NCI-H2227 (cell line): ENCODE results near the gene OR52I2.
A peak's percentile ranks its signal among the peaks of the same experiment; 100 is the strongest.

ENCODE experiments used
- DNase-seq: peaks from one replicate; lab custom pipeline; 2025; ENCODE audit not compliant: unreplicated experiment; lab: John Stamatoyannopoulos, UW

Gene OR52I2

GRCh38 chr11:4581443-4581842, at the start of gene OR52I2:
Gene OR52I2, plus strand, starts transcription at chr11:4581743.
- DNase-seq: no peak

- DNase-seq: peak; percentile 51
Observed at GRCh38 chr11:4539603-4540219, 41.8 kb upstream of the OR52I2 start.

DNA sequence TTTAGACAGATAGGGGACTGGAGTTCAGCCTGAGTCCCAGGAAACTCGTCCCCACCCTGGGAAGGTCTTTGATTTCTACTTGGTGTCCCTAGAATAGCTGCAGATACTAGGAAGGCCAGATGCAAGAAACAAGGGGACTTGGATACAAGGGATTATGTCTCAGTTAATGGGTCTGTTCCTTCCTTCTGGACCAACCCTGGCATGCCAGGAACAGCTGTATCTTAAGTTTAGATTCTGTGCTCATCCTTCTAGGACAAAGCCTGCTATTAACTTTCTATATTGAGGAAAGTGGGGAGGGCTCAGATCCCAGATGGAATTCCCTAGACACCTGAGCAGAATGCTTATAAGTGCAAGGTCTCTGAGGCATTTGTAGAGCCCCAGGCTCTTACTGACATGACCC, 40.5 kb upstream of the OR52I2 start:
- no peak for DNase-seq

DNA sequence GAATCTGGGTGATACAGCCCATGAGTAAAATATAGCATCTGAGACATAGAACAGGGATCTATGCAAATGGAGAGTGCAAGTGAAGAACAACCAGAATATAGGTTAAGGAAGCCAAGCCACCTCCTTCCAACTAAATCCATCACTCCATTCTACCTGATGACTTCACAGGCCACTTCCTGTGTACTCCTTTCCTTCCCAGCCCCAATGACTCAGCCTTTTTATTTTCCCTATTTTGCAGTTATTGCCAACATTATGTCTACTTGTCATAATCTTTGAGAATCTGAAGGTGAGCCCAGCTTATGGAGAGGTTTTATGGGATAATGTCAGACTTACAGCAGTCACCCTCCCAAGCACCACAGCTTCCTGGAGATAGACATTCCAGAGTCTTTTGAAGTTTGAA, 38.0 kb upstream of the OR52I2 start:
- no peak for DNase-seq

DNA sequence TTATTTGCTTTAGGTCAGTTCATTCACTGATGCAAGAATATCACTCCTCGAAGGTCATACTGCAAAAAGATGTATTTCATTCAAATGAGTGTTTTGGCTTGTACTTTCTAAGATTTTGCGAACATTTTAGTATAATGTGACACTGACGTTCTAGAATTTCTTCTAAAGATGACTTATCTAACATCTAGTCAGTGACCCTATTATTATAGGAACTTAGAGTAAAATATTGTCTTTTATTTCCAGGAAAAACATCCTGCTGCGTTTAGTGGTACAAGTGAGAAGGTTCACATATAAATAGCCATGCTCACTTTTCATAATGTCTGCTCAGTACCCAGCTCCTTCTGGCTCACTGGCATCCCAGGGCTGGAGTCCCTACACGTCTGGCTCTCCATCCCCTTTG, 36.7 kb upstream of the OR52I2 start, which contains the start of gene OR52M1:
OR52M1 (plus strand) TSS at position 301 of the 400 bp plus-strand sequence; CDS start at position 301, 0 bp downstream.
- no peak for DNase-seq

- no peak for DNase-seq
Observed at GRCh38 chr11:4546878-4547277, 34.7 kb upstream of the OR52I2 start.

GRCh38 chr11:4547416-4547815, 34.1 kb upstream of the OR52I2 start:
- DNase-seq: no peak

GRCh38 chr11:4551346-4551979, 30.1 kb upstream of the OR52I2 start:
- no peak for DNase-seq

GRCh38 chr11:4559527-4560440, 21.8 kb upstream of the OR52I2 start:
- DNase-seq: no peak

GRCh38 chr11:4560467-4560866, 21.1 kb upstream of the OR52I2 start:
- no peak for DNase-seq

- DNase-seq: no peak
Observed at GRCh38 chr11:4565371-4565770, 16.2 kb upstream of the OR52I2 start.

- DNase-seq: no peak
Observed at GRCh38 chr11:4569075-4569474, 12.5 kb upstream of the OR52I2 start.

DNA sequence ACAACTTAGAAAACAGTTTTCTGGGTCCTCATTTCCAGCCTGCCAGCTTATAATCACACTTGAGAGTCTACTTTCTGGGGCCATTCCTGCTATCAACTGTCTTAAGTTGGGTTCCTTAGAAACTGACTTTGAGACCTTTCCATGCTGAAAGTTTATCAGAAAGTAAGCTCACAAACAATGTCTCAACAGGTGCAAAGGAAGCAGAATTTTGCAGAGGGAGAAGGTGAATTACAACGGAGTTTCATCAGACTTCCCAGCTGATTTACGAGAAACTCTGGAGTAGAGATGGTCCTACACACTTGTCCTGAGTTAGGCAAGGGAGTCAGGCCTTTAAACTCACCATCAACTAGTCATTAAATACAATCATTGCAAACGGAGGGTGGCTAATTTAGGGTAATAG, 4.7 kb upstream of the OR52I2 start:
- no peak for DNase-seq

GRCh38 chr11:4577761-4578160, 3.8 kb upstream of the OR52I2 start:
- no peak for DNase-seq

DNA sequence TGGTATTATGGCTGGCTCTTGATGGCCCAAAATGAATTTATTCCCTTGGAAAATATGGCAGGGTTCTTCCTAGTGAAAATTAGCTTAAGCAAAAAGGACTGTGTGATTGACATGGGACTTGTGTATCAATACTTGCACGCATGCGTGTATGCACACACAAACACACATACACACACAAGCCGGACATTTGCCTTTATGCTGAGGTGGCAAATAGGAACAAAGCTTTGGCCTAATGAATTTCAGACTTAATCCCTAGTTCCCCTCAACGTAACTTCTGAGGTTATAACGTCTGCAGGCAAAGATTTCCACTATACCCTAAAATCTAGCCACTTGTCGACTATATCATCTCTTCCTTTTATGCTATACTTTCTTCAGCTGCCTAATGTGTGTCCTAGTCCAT, 2.9 kb upstream of the OR52I2 start:
- no peak for DNase-seq

DNA sequence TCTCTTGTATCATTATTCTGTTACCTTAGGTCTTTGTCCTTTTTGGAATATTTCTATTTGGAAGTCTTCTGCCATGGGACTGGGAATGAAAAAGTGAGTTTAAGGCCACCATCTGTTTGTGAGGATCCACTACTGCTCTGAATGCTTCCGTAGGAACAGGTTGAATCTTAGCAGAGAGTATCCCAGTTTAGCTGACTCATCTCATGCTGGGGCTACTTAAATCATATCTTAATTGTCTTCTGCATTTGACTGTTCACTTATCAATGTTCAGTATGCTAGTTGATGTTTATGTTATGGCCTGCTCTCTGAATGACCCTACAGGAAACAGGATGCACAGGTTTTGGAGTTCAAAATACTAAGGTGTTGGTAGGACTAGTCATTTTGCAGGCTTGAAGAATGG, 1.4 kb upstream of the OR52I2 start:
- DNase-seq: no peak

DNA sequence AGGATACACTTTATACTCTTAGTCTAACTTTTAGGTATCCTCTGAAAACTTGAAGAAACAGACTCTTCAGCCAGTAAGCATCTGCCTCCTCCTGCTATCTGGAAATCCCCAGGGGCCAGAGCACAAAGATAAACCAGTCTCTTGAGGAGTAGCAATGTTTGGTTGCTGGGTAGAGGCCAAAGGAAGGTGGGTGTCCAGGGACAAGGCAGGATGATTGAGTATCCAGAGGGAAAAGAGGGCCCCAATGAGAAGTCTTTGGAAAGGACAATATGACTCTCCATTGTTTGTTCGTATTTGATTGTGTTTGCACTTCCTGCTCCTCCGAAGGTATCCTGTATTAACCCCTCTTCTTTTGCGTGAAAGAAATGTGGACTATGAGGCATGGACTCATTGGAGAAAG, 7.5 kb downstream of the OR52I2 start:
- DNase-seq: no peak

DNA sequence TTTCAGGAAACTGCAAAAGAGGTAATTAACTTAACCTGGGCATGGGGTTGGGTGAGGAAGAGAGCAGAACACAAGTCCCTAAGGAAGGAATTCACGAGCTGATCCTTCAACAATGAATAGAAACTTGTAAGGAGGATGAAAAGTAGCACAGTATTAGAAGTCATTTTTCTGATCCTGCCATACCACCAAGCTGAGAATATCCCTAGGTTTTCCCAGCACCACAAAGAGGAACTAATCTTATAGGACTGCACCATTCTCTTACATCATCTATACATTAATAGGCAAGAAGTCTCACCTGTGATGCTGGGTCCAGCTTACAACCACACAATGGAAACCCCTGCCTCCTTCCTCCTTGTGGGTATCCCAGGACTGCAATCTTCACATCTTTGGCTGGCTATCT, 12.2 kb downstream of the OR52I2 start, which contains the start of gene OR52I1:
OR52I1 (plus strand) TSS at position 301 of the 400 bp plus-strand sequence; CDS start at position 301, 0 bp downstream.
- DNase-seq: no peak

GRCh38 chr11:4605057-4605456, 23.5 kb downstream of the OR52I2 start:
- no peak for DNase-seq

DNA sequence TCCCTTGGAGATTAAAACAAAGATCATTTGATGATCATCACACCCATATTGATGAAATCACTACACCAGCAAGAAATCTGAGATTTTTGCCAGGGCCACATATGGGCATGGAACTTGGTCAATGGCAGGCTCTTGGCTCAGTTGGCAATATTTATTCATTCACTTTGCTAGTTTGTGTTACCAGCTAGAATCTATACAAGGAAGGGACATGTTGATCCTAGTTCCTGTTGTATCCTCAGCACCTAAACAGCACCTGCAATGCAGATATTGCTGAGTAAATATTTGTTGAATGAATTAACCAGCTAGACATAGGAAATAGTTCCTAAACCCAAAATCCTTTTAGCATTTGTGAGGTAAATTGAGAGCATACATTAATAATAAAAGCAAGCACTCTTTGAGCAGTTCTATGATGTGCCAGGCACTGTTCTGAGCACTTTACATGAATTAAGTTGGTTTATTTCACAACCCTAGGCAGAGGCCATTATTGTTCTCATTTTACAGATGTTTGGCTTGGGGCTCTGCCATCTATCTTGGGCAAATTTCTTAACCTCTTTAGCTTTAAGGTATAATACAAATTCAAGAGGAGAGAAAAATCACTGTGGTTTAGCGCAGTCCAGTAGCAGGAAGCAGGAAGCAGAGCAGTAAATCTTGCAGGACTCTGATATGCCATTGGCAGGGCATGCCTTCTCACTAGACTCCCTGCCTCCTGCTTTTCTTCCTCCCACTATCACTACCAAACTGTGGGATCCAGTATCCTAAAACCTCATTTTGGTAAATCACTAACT, 24.9 kb downstream of the OR52I2 start:
- no peak for DNase-seq

- no peak for DNase-seq
Observed at GRCh38 chr11:4607096-4607495, 25.6 kb downstream of the OR52I2 start.
